ENCODE data around the gene TMC6.

The TMC6 gene

GRCh38 chr17:78062596-78062995, 66.0 kb downstream of the TMC6 start:
- Mint-ChIP-seq H3K4me3 (no peak overlapping the region), H3K9me3 (no peaks in the 10 kb centered on the region), H3K4me1 (no peaks in the 10 kb centered on the region), H3K36me3 (peaks cover 6% of the 10 kb centered on the region), H3K27ac (no peak overlapping the region), H3K27me3 (no peaks in the 10 kb centered on the region)
- CTCF ChIA-PET, result interaction anchor here (1.3 kb wide), 2 partner anchors 48 to 113 kb away, joined by 3 to 4 read pairs; no protein-coding TSS in a partner anchor
- no peak for DNase-seq
